HG03045 (cell line): ENCODE data around the gene WTIP.
"Not testable (repeated sequence)": the region's sequence is repeated elsewhere in the genome, so short reads cannot be mapped to it uniquely, and the experiment has no call there.

ENCODE experiments used
- ATAC-seq: cut with Tn5 transposase; IDR thresholded peaks from one replicate; pipeline ENCODE4 v1.9.1; 2021; ENCODE audit warnings: mild to moderate bottlenecking, moderate library complexity; ENCODE audit not compliant: unreplicated experiment

The WTIP gene

GRCh38 chr19:34502582-34503411, 21.2 kb downstream of the WTIP start:
- ATAC-seq: no peak

- no peak for ATAC-seq
Observed at GRCh38 chr19:34503531-34504272, 22.1 kb downstream of the WTIP start.

GRCh38 chr19:34504273-34504808, 22.8 kb downstream of the WTIP start:
- ATAC-seq: no peak

- no peak for ATAC-seq
Observed at GRCh38 chr19:34504809-34505291, 23.3 kb downstream of the WTIP start.

GRCh38 chr19:34505321-34506025, 23.9 kb downstream of the WTIP start:
- ATAC-seq: no peak

- no peak for ATAC-seq
Observed at GRCh38 chr19:34506026-34506370, 24.4 kb downstream of the WTIP start.

- ATAC-seq: no peak
Observed at GRCh38 chr19:34507414-34508067, 26.0 kb downstream of the WTIP start.

- ATAC-seq: no peak
Observed at GRCh38 chr19:34508540-34508939, 27.0 kb downstream of the WTIP start.

- ATAC-seq: not testable (repeated sequence)
Observed at GRCh38 chr19:34510904-34511303, 29.3 kb downstream of the WTIP start.

GRCh38 chr19:34512254-34512822, 30.8 kb downstream of the WTIP start:
- ATAC-seq: no peak

- no peak for ATAC-seq
Observed at GRCh38 chr19:34513767-34514166, 32.2 kb downstream of the WTIP start.

GRCh38 chr19:34519602-34520001, 38.0 kb downstream of the WTIP start:
- no peak for ATAC-seq

GRCh38 chr19:34523408-34523807, 41.9 kb downstream of the WTIP start:
- ATAC-seq: no peak

- ATAC-seq: no peak
Observed at GRCh38 chr19:34525001-34525400, 43.4 kb downstream of the WTIP start.

GRCh38 chr19:34534206-34534605, 52.6 kb downstream of the WTIP start:
- ATAC-seq: no peak

- ATAC-seq: no peak
Observed at GRCh38 chr19:34539396-34539795, 57.8 kb downstream of the WTIP start.

- ATAC-seq: no peak
Observed at GRCh38 chr19:34540811-34541557, 59.4 kb downstream of the WTIP start.

- ATAC-seq: no peak
Observed at GRCh38 chr19:34549833-34550232, 68.3 kb downstream of the WTIP start.

- ATAC-seq: no peak
Observed at GRCh38 chr19:34555447-34555846, 73.9 kb downstream of the WTIP start.

- no peak for ATAC-seq
Observed at GRCh38 chr19:34556488-34556887, 74.9 kb downstream of the WTIP start.
